Stimulated activated CD4-positive, alpha-beta T cell treated with anti-CD3 and anti-CD28 coated beads, Interleukin-12 subunit alpha, Interleukin-12 subunit beta, amount 100 ng/mL, for 48 hours (primary cell): ENCODE results near the gene PRDX2.
A peak's percentile ranks its signal among the peaks of the same experiment; 100 is the strongest.

Experiments
- DNase-seq, 3 donors: peaks; one replicate each; pipeline ENCODE4 v3.0.0-alpha.2; 2020; ENCODE audit warnings: low read depth in 2 of 3, low spot score in 1 of 3

The PRDX2 gene

DNA sequence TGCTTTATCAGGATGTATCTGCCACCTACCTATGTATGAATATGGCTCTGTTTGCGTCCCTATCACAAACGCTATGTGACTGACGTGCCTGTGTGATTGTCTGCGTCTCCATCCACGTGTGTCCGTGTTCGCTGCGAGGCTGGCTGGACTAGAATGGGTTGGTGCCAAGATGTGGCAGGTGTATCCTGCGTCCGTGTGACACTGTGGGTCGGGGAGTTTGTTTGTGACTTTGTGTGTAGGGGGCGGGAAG, 19.5 kb downstream of the PRDX2 start:
- no peak for DNase-seq

DNA sequence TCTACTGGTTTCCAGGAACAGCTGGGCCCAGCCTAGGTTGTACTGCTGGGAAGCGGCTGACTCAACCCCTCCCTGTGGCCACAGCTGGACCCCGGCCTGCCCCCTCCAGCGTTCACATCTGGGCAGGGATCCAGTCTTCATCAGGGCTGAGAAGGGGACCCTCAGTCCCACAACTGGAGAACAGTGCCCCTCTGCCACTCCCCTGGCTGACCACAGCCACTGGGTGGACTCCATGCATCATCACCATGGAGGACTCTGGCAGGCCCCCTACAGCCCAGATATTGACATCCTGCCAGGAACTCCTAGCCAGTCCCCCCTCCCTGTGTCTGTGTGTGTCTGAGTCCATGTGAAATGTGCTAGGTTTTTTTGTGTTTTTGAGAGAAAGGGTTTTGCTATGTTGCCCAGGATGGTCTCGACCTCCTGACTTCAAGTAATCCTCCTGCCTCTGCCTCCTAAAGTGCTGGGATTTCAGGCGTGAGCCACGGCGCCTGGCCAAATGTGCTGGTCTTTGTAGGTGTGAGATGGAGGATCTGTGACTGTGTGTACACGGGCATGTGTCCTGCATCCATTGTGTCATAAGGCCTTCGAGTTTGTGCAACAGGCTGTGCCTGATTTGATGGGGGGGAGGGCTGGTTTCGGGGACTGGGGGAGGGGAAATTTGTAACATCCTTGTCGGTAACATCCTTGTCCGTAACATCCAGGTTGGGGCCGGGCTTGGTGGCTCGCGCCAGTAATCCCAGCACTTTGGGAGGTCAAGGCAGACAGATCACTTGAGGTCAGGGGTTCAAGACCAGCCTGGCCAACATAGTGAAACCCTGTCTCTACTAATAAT, 22.2 kb downstream of the PRDX2 start:
- no peak for DNase-seq

DNA sequence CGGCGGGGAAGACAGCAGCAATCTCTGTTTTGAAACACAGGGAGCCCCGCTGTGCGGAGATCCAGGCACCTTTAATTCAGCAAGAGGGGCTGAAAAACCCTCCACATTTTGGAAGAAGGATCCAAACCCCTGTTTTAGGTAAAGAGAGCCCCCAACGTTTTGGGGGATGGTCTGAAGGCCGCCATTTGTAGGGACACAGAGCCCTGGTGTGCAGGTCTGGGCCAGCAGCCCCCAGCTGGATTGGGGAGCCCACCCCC, 22.8 kb downstream of the PRDX2 start:
- DNase-seq = no peak

DNA sequence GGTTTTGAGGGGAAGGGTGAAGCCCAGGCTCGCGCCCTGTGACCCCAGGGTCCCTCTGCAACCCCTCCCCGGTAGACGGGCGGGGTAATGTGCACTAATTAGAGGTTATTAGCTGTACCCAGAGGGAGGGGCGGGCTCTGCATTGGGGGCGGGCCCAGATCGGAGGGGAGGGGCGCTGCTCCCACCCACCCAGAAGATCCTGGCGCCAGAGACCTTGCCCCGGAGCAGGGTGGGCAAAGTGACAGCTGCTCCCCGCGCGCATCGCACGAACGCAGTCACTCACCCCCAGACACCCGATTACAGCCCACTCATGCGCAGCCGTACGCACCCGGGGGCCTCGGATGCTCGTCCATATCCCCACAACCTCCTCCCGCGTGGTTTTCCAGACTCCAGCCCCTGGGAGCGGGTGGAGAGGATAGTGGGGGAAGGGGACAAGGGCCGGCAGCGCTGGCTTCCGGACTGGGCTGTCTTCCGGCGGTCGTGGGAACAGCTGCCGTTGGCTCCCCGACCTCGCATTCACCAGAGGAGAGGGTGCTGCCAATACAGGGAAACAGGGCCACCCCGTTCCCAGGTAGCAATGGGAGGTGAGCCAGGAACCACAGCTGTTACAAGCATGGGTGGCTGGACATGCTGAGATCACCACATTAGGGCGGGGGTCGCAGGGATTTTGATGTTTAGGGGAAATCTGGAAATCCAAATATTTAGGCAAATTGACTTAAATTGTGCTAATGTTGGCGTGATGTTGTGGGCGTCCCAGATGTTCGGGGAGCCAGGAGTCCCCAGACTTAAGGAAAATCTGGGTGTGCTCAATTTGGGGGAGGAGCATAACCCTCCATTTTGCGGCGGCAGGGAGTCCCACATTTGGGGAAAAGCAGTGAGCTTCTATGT, 23.3 kb downstream of the PRDX2 start:
- DNase-seq = peak in 1 of 3 donors; percentile 22

DNA sequence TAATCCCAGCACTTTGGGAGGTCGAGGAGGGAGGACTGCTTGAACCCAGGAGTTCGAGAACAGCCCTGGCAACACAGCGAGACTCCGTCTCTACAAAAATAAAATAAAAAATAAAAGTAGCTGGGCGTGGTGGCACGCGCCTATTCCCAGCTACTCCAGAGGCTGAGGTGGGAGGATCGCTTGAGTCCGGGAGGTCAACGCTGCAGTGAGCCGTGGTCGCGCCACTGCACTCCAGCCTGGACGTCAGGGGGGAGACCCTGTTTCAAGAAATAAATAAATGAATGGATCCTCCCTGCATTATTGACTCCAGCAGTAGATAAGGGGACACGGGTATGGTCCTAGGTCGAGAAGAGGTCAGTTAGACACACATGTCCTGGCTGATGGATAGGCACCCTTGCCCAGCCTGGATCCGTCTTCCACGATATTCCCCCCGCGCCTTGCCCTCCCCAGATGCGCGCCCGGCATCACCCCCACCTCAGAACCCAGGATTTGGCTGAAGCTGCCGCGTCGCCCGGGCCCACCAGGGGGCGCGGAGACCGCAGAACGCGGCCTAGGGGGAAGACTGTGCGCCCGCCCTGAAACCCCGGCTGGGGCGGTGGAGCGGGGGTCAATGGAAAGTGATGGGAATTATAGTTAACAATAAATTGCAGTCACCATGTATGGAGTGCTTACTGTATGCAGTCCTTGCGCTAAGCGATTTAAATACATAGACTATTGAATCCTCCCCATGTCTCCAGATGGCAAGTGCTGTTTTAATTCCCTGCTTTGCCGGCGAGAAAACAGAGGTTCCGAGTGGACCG, 24.2 kb downstream of the PRDX2 start:
- DNase-seq = peak; percentile 65 to 87 (median 82)

DNA sequence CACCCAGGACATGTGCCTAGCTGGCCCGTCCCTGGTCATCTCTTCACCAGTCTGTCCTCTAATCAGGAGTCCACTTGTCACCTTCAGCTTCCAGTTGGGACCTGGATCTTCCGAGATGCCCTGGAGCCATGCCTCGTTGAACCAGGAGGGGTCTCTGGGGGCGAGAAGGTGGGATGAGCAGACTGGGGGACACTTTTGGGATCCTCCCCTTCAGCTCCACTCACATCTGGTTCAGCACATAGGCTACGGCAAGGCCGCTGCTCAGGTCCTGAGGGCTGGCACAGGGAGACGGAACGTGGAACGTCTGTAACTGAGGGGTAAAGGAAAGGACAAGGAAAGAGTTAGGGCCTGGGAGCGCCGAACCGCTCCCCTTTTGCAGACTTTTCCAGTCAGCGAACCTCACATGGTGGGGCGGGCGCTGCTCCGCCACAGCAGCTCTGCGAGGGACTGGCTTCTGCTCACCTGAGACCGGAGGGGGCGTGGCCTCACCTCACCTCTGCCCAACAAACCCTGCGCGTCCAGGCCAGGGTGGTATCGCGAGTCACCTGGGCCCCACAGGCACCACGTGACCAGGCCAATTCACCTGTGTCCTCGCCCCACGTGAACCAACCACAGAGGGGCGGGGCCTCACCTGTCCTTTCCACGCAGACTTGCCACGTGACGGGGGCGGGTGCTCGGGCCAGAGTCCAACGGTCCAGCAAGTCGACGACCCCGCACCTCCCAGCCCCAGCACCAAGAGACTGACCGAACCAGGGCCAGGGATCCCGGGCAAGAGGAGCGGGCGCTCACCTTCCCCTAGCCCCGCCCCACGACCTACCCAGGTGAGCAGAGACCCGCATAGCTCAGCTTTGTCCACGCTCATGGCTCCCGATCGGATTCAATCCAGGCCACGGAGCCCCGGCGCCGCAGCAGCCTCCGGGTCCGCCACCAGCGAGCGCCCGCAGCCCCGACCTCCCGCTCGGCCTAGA, 26.7 kb downstream of the PRDX2 start, which contains the start of gene HOOK2:
HOOK2 (minus strand) TSS at position 965 of the 968 bp plus-strand sequence; CDS start at position 862, 103 bp downstream.
- DNase-seq = no peak

DNA sequence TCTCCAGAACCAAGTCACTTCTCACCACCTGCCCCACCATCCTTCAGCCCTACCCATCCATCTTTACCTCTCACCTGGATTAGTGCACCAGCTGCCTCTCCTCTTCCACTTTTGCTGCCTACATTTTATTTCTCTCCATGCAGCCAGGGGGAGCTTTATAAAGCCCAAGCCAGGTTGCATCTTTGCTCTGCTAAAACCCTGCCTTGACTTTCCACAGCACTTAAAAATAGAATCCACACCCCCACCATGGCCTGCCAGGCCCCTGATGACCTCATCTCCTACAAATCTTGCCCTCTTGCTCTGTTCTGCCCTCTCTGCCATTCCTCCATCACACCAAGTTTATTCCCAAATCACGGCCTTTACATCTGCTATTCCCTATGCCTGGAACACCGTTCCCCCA, 28.0 kb downstream of the PRDX2 start:
- no peak for DNase-seq

DNA sequence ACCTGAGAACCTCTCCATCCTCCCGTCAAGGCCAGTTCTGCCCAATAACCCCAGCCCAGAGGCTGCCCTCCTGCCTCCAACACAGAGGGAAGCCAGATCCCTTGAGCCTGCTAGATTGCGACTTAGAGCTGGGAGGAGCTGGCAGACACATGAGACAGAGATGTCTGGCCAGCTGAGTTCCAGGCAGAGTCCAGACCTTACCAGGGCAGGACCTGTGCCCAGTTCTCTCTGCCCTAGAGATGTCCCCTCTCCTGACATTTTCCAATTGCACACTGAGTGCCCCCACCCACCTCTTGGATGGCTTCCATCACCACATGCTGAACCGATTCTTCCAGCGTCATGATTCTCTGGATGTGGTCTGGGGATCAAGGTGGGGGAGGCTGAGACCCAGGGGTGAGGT, 29.3 kb downstream of the PRDX2 start:
- no peak for DNase-seq

DNA sequence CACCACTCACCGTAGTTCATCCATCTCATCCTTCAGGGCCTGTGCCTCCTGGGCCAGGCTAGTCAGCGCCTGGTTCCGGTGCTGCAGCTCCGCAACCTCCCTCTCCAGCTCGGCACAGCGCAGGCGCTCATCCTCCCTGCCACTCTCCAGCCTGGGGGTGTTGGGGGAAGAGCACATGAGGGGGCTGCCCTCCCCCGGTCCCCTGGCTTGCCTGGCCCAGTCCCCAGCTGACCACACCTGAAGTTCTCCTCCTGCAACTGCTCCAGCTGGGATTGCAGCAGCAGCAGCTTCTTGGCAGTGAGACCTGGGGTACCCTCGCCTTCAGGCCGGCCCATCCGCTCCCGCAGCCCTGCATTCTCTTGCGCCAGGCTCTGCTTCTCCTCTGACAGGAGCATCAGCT, 30.7 kb downstream of the PRDX2 start:
- DNase-seq = no peak

DNA sequence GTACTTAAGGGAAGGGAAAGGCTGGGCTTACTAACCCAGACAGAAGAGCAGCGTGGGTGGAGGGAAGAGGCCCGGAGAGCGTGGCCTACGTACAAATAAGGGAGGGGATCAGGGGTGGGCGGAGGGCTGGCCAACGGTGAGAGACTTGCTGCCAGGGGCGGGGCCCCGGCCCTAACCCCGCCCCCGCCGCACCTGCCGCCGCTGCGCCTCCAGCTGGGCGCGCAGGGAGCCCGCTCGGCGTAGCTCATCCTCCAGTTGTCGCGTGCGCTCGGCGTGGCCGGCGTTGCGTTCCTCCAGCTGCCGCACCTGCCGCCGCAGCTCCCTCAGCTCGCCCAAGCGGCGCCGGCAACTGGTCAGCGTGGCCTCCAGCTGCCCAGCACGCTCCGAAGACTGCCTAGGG, 31.9 kb downstream of the PRDX2 start:
- DNase-seq = peak in 2 of 3 donors; percentile 43 to 64

DNA sequence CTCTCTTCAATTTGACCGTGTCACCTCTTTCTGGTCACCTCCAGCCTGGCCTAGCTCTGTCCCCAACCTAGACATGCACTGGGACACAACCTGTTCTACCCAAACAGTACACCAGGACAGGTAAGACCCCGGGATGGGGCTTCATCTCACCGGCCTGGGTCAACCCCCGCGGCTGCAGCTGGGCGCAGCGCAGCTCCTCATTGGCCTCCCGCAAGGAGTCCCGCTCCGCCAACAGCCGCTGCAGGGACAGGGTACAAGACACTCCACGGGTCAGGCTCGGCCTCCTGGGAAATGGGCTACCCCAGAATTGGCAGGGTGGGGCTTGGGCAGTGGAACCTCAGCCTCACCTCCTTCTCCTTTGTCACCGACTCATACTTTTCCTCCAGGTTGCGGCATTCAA, 33.9 kb downstream of the PRDX2 start:
- no peak for DNase-seq

DNA sequence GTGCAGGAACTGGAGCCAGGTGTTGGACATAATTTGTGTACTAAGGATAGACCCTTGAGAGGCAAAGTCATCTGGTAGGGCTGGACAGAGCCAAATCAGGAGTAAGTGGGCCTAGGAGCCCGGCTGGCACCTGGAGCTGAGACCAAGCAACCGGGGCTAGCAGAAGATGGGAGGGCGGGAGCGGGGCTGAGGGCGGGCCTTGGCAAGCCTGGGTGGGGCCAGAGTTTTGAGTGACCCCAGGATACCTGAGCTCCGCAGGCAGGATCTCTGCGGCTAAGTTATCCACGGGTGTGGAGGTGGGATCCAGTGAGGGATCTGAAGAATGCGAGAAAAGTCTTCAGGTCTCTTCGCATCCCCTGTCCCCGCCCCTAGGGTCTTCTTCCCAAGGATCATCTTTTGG, 34.5 kb downstream of the PRDX2 start:
- DNase-seq = no peak

DNA sequence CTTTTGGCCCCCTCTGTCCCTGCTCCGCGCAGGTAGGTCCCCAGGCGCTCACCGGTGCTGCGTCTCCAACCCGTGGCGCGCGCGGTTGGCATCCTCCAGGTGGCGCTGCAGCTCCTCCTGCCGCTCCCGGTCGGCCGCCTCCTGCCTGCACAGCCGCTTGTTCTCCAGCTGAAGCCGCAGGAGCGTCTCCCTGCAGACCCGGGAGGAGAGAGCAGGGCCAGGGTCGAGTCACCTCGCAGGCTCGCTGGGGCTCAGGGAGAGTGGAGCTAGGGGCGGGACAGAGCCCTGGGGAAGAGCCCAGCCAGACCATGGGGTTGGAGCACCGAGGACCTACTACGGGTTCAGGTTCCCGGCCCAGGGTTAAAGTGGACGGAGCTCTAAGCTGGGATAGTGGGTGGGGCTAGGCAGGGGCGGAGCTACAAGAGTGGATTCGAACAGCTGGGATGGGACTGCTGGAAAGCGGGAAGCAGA, 35.5 kb downstream of the PRDX2 start:
- DNase-seq = peak in 2 of 3 donors; percentile 56 to 81

DNA sequence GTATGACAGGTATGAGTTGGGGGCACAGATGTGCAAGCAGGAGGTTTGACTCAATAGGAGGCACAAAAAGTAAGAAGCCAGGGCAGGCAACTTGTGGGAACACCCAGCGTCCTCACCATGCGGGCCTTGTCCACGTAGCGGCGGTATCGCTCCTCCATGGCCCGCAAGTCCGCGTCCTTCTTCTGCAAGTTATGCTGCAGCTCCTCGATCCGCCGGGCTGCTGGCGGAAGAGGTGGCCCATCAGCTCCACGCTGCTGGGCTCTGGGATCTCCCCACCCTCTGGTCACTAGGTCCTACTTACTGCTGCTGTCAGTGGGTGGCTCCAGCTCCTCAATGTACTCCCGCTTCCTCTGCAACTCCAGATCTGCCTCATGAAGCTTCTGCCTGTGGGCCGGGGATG, 36.9 kb downstream of the PRDX2 start:
- DNase-seq = no peak

DNA sequence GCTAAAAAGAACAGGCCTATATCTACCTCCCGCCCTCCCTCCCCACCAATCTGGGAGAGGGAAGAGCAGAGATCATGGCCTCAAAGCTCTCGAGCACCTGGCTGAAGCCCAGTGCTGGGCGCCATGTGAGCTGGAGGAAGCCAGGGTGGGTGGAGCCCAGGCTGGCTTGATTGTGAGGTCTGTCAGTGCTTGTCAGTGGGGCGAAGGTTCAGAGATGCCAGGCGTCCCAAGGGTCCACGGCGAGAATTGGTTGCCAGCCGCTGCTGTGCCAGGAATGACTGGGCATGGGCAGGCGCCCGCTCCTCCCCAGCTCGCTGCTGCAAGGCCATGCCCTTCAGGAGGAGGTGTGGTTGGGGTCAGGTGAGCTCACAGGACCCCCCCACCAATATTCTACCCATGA, 38.5 kb downstream of the PRDX2 start:
- no peak for DNase-seq

DNA sequence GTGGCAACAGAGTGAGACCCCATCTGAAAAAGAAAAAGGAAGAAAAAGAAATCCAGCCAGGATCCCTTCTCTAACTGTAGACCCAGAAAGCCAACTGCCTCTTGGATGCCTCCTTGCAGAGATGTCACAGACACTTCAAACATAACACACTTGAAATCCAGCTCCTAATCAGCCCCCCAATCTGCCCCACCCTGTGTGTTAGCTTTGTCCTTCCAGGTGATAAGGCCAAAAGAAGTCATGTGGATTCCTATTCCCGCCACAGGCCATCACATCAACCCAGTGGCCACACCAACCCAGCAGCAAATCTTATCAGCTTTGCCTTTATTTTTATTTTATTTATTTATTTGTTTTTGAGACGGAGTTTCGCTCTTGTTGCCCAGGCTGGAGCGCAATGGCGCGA, 41.9 kb downstream of the PRDX2 start:
- no peak for DNase-seq

DNA sequence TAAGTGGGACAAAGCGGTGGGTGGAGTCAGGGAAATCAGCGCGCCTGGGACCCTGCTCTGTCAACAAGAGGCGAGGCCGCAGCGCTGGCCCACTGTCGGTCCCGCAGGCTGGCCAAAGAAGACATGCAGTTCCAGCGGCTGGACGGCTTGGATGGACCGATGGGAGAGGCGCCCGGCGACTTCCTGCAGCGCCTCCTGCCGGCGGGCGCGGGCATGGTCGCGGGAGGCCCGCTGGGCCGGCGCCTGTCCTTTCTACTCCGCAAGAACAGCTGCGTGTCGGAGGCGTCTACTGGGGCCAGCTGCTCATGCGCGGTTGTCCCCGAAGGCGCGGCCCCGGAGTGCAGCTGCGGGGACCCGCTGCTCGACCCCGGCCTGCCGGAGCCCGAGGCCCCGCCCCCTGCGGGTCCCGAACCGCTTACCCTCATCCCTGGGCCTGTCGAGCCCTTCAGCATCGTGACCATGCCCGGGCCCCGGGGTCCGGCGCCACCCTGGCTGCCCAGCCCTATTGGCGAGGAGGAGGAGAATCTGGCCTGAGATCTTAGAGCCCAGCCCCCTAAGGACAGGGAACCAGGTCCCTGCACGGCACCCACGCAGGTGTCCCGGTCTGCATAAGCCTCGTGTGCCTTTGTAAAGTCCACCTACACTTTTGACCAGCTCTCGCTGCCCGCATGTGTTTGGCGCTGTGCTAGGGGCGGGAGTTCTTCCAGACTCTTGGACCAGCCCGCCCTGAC, 43.9 kb downstream of the PRDX2 start:
- DNase-seq = peak in 2 of 3 donors; percentile 57 to 63

DNA sequence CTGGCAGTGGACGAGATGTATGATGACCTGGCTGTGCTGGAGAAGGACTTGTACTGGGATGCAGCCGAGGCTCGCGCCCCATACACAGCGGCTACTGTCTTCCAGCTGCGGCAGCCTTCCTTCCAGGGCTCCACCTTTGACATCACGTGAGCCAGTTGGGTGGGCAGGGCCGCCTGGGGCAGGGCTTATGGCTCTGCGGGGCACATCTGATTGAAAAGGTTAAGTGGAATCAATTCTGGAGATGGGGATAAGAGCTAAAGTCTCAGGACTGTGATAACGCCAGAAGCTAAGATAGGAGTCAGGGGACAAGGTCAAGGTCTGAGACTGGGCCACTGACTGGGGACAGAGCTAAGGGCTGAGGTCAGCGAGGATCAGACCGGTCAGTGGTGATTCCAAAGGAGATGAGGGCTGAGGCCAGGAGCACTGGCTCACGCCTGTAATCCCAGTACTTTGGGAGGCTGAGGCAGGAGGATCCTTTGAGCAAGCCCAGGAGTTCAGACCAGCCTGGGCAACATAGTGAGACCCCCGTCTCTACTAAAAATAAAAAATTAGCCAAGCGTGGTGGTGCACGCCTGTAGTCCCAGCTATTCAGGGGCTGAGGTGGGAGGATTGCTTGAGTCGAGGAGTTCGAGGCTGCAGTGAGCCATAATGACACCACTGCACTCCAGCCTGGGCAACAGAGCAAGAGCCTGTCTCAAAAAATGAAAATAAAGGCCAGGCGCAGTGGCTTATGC, 45.3 kb downstream of the PRDX2 start:
- no peak for DNase-seq

DNA sequence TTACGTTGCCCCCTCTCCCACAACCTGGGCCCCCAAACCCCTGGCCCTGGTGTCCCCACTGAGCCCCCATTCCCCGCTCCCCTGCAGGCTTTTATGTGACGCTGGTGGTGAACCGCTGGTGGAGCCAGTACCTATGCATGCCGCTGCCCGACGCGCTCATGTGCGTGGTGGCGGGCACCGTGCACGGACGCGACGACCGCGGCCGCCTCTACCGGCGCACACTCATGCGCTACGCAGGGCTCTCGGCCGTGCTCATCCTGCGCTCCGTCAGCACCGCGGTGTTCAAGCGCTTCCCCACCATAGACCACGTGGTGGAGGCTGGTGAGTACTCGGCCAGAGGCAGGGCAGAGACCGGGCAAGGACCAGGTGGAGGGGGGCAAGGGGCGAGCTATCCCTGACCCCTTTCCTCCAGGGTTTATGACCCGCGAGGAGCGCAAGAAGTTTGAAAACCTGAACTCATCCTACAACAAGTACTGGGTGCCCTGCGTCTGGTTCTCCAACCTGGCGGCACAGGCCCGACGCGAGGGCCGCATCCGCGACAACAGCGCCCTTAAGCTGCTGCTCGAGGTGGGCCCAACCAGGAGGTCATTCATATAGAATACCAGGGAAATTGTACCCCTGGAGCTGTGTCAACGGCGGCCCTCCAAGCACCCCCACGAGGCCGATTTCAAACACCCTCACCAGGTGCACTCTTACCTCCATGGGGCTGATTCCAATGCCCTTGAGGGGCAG, 47.0 kb downstream of the PRDX2 start:
- DNase-seq = no peak
